K562 (cell line): Measurements from ENCODE around the gene TBXAS1. TPM values are rescaled to one million over a fixed set of nuclear protein-coding genes. Genes with fewer than 3 reads are reported as not detected.

Experiments used
- ATAC-seq: fragments of 200-7000 bp; cut with Tn5 transposase; 3 replicates; pipeline ENCODE4 v1.9.1; 2020; ENCODE audit warnings: moderate library complexity
- BruUV-seq: library from RNA; stranded (reverse); fragments of 400-500 nt; replicated peaks from 2 replicates; lab custom pipeline; 2021; lab: Mats Ljungman, UMichigan
- CTCF ChIA-PET: fragments of 300-600 bp; formaldehyde crosslinking; extraction: SDS; loops from one replicate; lab custom pipeline; 2021; ENCODE audit warnings: low intra/inter-chr PET ratio; lab: Yijun Ruan, JAX
- POLR2A ChIA-PET: fragments of 300-600, 350-650 bp; sonication (Branson Sonifier 250); formaldehyde crosslinking; extraction: SDS; loops from one replicate; lab custom pipeline; 2021; ENCODE audit warnings: antibody characterized with exemption, inconsistent platforms; lab: Yijun Ruan, JAX
- DNase-seq, 4 experiments: peaks; one replicate each; pipeline versions ENCODE4 v3.0.0 to v3.0.0-alpha.2; 2011 to 2018; ENCODE audit warnings: low spot score in 3 of 4, mixed read lengths in 3 of 4; ENCODE audit errors: extremely low read depth in 1 of 4
- FAIRE-seq: peaks from 2 replicates; lab custom pipeline; 2011; peaks lifted over from hg19 to GRCh38; lab: Jason Lieb, UNC
- H2AFZ ChIP-seq: 2 replicates; pipeline ENCODE4 v1.6.0; 2011; ENCODE audit warnings: low read depth, low read length, control low read depth, inconsistent platforms
- H3K27ac ChIP-seq: fragments of 200-600 bp; 3 replicates; pipeline ENCODE4 v1.8.0; 2011; ENCODE audit warnings: low read depth, mild to moderate bottlenecking, control low read depth, inconsistent platforms, low read length, moderate library complexity, mixed read lengths; ENCODE audit errors: extremely low read depth
- H3K27me3 ChIP-seq, 2 experiments: fragments of 300-600 bp in 1 of 2; 2 replicates in 1 of 2; 3 replicates in 1 of 2; pipeline versions ENCODE4 v1.6.0 to v1.8.0; 2011; ENCODE audit warnings: inconsistent platforms in 2 of 2, low read length in 2 of 2, mild to moderate bottlenecking in 1 of 2, mixed read lengths in 1 of 2, moderate library complexity in 1 of 2; ENCODE audit not compliant: control insufficient read depth in 2 of 2, insufficient read depth in 2 of 2
- H3K36me3 ChIP-seq: fragments of 300-600 bp; 3 replicates; pipeline ENCODE4 v1.8.0; 2011; ENCODE audit warnings: mild to moderate bottlenecking, low read length, inconsistent platforms; ENCODE audit not compliant: control insufficient read depth, insufficient read depth
- H3K4me1 ChIP-seq, 2 experiments: fragments of 200-600 bp in 1 of 2; replicated peaks in 1 of 2; 2 replicates in 1 of 2; 3 replicates in 1 of 2; pipeline versions ENCODE4 v1.5.1 to v1.8.0; 2011; ENCODE audit warnings: inconsistent platforms in 2 of 2, low read length in 2 of 2, mild to moderate bottlenecking in 1 of 2, mixed read lengths in 1 of 2, moderate library complexity in 1 of 2; ENCODE audit not compliant: control insufficient read depth in 2 of 2, insufficient read depth in 2 of 2
- H3K4me2 ChIP-seq: 2 replicates; pipeline ENCODE4 v1.6.1; 2011; ENCODE audit warnings: low read length, control low read depth, inconsistent platforms, mixed read lengths; ENCODE audit not compliant: insufficient read depth
- H3K4me3 ChIP-seq: fragments of 200-600 bp; sonication (generic), shearing (Covaris generic); 2 replicates; pipeline ENCODE4 v1.5.1; 2016; ENCODE audit warnings: control low read depth, inconsistent platforms
- H3K79me2 ChIP-seq: fragments of 200-600 bp; 3 replicates; pipeline ENCODE4 v1.8.0; 2011; ENCODE audit warnings: low read length, inconsistent platforms; ENCODE audit not compliant: control insufficient read depth, insufficient read depth
- H3K9ac ChIP-seq, 2 experiments: 2 replicates each; pipeline versions ENCODE4 v1.6.0 to v1.6.1; 2011; ENCODE audit warnings: low read depth in 2 of 2, low read length in 2 of 2, control low read depth in 1 of 2, inconsistent platforms in 1 of 2, mild to moderate bottlenecking in 1 of 2, mixed read lengths in 1 of 2; ENCODE audit not compliant: insufficient read depth in 1 of 2
- H3K9me1 ChIP-seq: one replicate; pipeline ENCODE4 v1.6.0; 2011; ENCODE audit warnings: inconsistent platforms, mild to moderate bottlenecking, low read length, moderate library complexity; ENCODE audit not compliant: control insufficient read depth, insufficient read depth
- H3K9me3 ChIP-seq: replicated peaks from 2 replicates; pipeline ENCODE4 v1.5.1; 2011; ENCODE audit warnings: low read depth, low read length, inconsistent platforms; ENCODE audit not compliant: control insufficient read depth, insufficient read depth
- H4K20me1 ChIP-seq: replicated peaks from 2 replicates; pipeline ENCODE4 v1.6.1; 2011; ENCODE audit warnings: low read length, inconsistent platforms, mixed read lengths; ENCODE audit not compliant: control insufficient read depth, insufficient read depth
- ARHGAP35 ChIP-seq: fragments of 450-650 bp; IDR thresholded peaks from 2 replicates; pipeline ENCODE4 v1.6.1; 2018; ENCODE audit not compliant: partially characterized antibody
- IRF2 ChIP-seq: sonication (generic); formaldehyde crosslinking; IDR thresholded peaks from 2 replicates; pipeline ENCODE4 v1.8.1; 2022; ENCODE audit warnings: mild to moderate bottlenecking, missing genetic modification reagents
- KLF6 ChIP-seq: fragments of 250-450 bp; sonication (Bioruptor Pico); IDR thresholded peaks from 2 replicates; pipeline ENCODE4 v1.4.0; 2020; ENCODE audit warnings: mild to moderate bottlenecking, moderate library complexity, borderline replicate concordance
- MGA ChIP-seq: fragments of 450-650 bp; IDR thresholded peaks from 2 replicates; pipeline ENCODE4 v1.6.1; 2016; ENCODE audit warnings: mild to moderate bottlenecking, moderate library complexity
- TCFL5 ChIP-seq: fragments of 250-450 bp; sonication (Bioruptor Pico); conservative IDR thresholded peaks from 2 replicates; pipeline ENCODE4 v1.6.1; 2021; ENCODE audit warnings: mild to moderate bottlenecking, moderate library complexity, matching md5 sums
- ZFP36 ChIP-seq: fragments of 150-350 bp; IDR thresholded peaks from 2 replicates; pipeline ENCODE4 v1.6.1; 2018; ENCODE audit warnings: low read length, low read depth; ENCODE audit not compliant: partially characterized antibody
- ZNF3 ChIP-seq: fragments of 250-450 bp; sonication (Bioruptor Pico); IDR thresholded peaks from 2 replicates; pipeline ENCODE4 v1.5.0; 2021; ENCODE audit warnings: mild to moderate bottlenecking, moderate library complexity
- WGBS: fragments of 100-300 bp; shearing (Covaris generic); methylation state at CpG from one replicate; pipeline ENCODE4 v1.1.6; 2016; ENCODE audit warnings: low coverage, mixed read lengths; ENCODE audit not compliant: insufficient coverage; ENCODE audit errors: missing lambda C conversion rate; 5-methylcytosine and 5-hydroxymethylcytosine counted together
- in situ Hi-C: fragments of 300-500 bp; cut with MboI; formaldehyde crosslinking; loops from 4 replicates; pipeline ENCODE4 v1.15.0; 2018; ENCODE audit warnings: inconsistent platforms, mixed read lengths
- intact Hi-C: fragments of 100-400 bp; cut with micrococcal nuclease; formaldehyde crosslinking; loops from 2 replicates; pipeline ENCODE4 v1.14.2; 2022
- polyA plus RNA-seq, 8 experiments: library from polyadenylated mRNA; depleted of rRNA in 4 of 8; stranded (reverse) in 5 of 8; unstranded in 3 of 8; fragments of >200 nt; fragmentation: Nextera tagmentation in 2 of 8; fragmentation: Illumina TruSeq in 1 of 8; extraction: Ambion mirVana in 2 of 8; extraction: Trizol in 1 of 8; gene quantifications; 2 replicates each; pipeline versions ENCODE4 v1.2.1 to v1.2.3, GENCODE V29; 2011 to 2014; ENCODE audit warnings: inconsistent platforms in 1 of 8, missing spikeins in 1 of 8
- total RNA-seq, 7 experiments: library from RNA; depleted of rRNA in 6 of 7; stranded (reverse); fragments of >200 nt in 6 of 7; fragmentation: Illumina TruSeq in 2 of 7; extraction: Trizol in 2 of 7; gene quantifications; 2 replicates each; pipeline versions ENCODE4 v1.2.1 to v1.2.3, GENCODE V29; 2011 to 2021; ENCODE audit warnings: low replicate concordance in 1 of 7
- TF ChIP-seq, protein P1 (sequence below): sonication (generic); formaldehyde crosslinking; IDR thresholded peaks from 2 replicates; pipeline ENCODE4 v1.8.0; 2022; ENCODE audit warnings: missing genetic modification reagents, mild to moderate bottlenecking, borderline replicate concordance

Gene TBXAS1
- total and polyA plus RNA-seq, 9 of the 15 experiments (the other 6 are each of a cell fraction or from before 2014, with no cell fraction given), result 1.1 to 8.3 (median 1.9) TPM

DNA sequence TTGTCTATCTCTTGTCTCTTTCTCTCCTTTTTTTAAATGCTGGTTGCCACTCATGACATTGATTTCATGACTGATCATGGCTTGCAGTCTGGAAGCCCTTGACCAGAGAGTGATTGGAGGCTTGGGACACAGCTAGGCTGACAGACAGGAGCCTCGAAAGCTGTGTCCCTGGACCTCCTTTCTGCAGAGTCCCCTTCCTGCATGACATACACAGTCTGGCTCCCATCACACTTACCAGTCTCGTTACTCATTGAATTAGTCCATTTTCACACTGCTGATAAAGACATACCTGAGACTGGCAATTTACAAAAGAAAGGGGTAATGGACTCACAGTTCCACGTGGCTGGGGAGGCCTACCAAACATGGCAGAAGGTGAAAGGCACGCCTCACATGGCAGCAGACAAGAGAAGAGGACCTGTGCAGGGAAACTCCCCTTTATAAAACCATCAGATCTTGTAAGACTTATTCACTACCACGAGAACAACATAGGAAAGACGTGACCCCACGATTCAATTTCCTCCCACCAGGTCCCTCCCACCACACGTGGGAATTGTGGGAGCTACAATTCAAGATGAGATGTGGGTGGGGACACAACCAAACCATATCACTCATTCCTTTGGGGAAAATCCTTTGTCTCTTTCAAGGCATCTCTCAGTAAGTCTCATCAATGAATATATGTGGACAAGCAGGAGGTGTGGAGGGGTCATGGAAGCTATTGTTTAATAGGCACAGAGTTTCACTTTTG is 102.3 kb downstream of the TBXAS1 start:
- no peak for FAIRE-seq
- 51% methylated on average over 8 of the region's 8 CpGs for WGBS
- TF ChIP-seq ZNF3 (CRISPR knock-in tag) (no peak), TCFL5 (no peak), MGA (0 out of 2 replicates have a peak, but pooled peaks have one; percentile 20), KLF6 (CRISPR knock-in tag) (no peak), IRF2 (CRISPR knock-in tag) (peak; percentile 62), ARHGAP35 (no peak), ZFP36 (no peak)
- TF ChIP-seq, protein P1, sequence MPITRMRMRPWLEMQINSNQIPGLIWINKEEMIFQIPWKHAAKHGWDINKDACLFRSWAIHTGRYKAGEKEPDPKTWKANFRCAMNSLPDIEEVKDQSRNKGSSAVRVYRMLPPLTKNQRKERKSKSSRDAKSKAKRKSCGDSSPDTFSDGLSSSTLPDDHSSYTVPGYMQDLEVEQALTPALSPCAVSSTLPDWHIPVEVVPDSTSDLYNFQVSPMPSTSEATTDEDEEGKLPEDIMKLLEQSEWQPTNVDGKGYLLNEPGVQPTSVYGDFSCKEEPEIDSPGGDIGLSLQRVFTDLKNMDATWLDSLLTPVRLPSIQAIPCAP (CRISPR knock-in tag), result no peak

More for the DNA sequence above, 102.3 kb downstream of the TBXAS1 start:
- Histone ChIP-seq H3K27ac (no peak overlapping the region), H4K20me1 (no peaks in the 10 kb centered on the region; the same call in 1 of the 2 replicates), H3K9me1 (no peaks in the 10 kb centered on the region), H3K4me2 (no peak overlapping the region), H3K9me3 (no peaks in the 10 kb centered on the region), H3K4me1 (peaks cover 0 to 2% of the 10 kb centered on the region in 2 experiments; a peak in 1 of 5 replicates), H2AFZ (no peak overlapping the region), H3K36me3 (peaks cover 9% of the 10 kb centered on the region; the same call in 2 of the 3 replicates), H3K27me3 (no peaks in the 10 kb centered on the region), H3K9ac (no peak overlapping the region), H3K79me2 (no peaks in the 10 kb centered on the region), H3K4me3 (no peak overlapping the region)
- no peak for DNase-seq
- BruUV-seq, result no TSS peak
- no peak for ATAC-seq
- CTCF ChIA-PET, result no interaction called here
- POLR2A ChIA-PET, result interaction anchor here (1.2 kb wide), 1 partner anchor 9 kb away, joined by 5 read pairs; no protein-coding TSS in a partner anchor
- in situ Hi-C loops (no loop called here), intact Hi-C loops (no loop called here)
